Activated CD4-positive, alpha-beta T cell treated with anti-CD3 and anti-CD28 coated beads, Interleukin-2, amount 50 U/mL, for 4 hours (primary cell): ENCODE data around the gene DAB2IP.

Experiments
- DNase-seq, 2 experiments: peaks; one replicate each; pipeline ENCODE4 v3.0.0-alpha.2; 2020

DAB2IP gene

DNA sequence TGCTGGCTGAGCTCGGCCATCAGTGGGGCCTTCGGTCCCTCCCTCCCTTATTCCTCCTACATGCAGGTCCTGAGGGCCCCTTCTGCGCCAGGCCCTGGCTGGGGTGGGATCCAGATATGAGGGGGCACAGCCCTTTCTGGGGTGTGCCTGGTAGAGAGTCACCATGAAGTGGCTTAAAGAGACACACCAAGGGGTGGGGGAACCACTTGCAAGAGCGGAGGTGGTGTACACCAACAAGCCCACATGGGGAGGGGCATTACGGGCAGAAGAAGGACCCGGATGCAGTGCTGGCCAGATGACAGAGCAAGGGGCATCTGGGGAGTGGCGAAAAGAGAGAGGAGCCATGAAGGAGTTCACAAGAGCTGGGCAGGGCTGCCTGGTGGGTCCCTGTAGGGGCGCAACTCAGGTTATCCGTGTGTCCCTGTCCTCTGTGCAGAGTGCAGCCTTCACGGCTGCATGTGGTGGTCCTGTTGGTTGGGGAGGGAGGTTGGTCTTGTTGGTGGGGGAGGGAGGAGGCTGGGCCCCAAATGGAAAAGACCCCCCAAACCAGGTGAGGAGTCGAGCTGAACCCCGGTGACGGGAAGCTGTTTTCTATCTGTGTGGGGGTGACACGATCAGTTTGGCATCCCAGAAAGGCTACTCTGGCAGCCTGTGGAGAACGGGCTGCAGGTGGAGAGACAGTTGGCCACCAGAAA lies 158.1 kb downstream of the DAB2IP start:
- no peak for DNase-seq

GRCh38 chr9:121810489-121810888 lies 159.1 kb downstream of the DAB2IP start:
- DNase-seq, result no peak

DNA sequence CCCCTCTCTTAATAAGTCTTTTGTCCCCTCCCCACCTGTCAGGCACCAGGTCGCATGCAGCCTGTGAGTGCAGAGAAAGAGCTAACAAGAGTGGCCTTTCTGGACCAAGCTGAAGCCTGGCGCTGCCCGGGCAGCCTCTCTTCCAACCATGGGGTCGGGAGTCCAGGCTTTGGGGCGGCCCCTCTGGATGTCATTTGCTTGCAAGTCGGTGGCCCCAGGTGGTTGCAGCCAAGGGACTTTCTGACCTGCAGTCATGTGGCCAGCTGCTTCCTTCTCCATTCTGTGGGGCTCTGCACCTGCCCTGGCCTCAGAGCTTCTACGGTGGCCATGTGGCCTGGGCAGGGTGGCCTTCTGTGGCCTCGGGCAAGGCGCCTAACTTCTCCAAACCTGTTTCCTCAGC lies 159.7 kb downstream of the DAB2IP start:
- no peak for DNase-seq

DNA sequence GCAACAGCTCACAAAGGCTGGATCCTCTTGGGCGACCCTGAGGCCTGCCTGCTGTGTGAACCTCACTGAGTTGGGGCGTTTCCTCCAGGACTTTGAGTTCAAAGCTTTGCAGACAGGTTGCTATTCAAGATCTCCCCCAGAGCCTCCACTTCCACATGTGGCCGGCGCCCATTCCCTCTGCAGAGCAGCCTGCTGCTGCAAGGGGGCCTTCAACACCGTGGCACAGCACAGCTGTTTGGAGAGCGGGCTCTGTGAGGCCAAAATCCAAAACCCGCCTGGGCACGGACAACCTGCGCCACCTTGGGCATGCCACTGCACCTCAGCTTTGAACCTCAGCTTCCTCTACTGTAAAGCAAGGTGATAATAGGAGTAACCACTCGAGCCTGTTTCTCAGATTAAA lies 160.3 kb downstream of the DAB2IP start:
- no peak for DNase-seq

DNA sequence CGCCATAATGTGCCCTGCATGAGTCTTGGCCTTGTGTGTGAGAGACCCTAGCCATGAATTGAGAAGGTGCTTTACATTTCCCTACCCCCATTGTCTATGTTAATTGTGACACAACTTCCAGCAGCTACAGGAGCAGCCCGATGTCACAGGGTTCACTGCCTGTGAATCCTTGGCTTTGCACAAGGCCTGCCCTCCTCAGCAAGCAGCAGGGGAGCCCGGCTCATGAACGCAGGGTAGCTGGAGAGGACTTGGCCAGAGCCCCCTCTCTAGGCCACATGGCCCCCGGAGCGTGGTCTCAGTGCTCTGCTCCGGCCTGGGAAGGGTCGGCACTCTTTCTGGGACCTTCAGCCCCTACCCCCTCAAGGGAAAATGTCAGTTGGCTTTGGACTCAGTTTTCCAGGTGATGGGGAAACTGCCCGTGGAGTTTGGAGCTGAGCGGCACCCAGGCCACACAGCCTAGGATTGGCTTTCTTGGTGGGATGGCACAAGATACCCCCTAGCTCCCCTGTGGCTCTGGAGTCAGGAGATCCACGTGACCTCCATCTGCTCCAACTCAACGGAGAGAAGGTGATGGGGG lies 160.8 kb downstream of the DAB2IP start:
- DNase-seq, result no peak

DNA sequence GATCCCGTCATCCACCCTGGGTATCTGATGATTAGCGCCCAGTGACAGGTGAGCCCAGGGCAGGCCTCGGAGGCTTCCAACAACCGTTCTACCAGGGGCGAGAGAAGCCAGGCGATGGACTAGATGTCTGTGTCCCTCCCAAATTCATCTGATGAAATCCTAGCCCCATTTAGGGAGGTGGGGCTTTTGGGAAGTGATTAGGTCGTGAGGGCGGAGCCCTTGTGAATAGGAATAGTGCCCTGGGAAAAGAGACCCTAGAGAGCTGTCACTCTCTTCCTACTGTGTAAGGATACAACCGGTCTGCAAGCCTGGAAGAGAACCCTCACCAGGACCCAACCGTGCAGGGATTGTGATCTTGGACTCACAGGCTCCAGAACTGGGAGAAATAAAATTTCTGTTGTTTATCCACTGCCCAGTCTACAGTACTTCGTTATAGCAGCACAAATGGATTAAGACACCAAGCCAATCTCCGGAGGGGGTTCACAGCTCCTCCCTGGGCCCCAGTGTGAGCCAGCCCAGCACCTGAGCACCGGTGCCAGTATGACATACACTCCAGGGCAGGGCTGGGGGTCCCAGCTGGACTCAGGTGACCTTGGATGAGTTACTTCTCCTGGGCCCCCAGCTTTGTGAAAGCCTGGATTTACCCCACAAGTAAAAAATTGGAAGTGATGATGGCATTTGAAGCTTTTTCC lies 162.2 kb downstream of the DAB2IP start:
- no peak for DNase-seq

DNA sequence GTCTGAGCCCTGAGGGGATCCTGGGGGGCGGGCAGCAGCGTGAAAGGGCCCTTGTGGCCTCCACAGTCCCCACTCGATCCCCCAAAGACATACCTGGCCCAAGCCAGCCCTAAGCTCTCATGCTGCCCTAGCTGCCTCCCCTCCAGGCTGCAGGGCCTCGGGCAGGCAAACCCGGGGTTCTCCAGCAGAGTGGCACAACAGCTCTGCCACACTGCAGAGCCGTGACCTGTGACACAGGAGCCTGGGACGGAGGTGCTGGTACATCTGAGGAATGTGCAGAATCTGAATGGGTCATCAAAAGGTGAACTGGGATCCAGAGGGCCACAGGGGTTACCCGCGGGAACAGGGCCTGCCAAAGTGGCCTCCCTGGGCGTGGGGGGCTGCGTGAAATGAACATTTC lies 163.2 kb downstream of the DAB2IP start:
- no peak for DNase-seq

DNA sequence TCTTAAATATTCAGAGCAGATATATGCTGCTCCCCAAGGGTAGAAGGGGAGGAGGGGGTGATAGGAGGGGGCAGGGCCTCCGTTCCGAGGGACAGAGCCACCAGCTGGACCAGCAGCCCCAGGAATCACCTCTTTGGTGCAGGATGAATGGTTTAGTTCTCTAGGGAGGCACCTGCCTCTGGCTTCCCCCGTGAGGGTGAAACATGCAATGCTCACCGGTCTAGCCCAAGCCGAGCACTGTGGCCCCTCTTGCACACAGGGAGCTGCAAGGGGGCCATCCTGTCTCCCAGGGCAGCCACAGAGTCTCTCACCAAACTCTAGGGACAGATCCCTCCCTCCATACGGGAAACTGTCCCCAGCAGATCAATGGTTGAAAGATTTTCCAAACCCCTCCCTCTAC lies 163.7 kb downstream of the DAB2IP start:
- DNase-seq, result no peak

DNA sequence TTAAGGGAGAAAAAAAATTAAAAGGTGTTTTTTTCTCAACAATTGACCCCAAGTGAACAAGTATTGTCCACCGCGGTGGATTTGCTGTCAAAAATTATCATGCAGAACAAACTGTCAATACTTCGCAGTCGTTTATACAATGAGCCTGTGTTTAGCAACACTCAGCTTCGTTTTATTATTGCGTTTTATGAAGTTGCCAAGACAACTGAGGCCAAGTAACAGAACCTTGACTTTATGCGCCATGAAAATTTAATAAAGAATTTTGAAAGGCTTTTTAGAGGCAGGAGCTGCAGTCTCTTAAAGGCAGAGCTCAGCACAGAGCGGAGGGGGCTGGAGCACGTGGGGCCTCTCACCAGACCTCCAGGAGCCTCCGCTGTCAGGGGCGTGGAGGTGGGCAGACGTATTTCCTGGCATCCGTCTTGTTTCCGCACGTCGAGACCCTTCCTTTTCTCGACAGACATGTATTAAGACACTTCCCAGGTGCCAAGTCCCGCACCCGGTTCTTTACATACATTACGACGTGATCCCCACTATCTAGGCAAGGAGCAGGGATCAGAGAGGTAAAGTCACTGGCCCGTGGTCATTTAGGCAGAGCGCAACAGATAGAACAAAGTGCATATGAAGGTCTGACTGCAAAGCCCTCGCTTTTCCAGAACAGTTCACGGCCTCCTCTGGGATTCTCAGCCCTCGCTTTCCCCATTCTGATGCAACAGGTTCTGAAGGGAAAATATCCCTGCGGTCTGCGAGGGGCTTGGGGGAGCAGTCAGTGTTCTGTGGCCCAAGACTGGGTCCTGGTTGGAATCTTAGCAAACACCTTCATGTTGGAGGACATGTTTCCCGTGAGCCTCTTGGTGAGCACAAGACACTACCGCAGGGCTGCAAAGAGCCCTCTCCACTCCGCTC lies 164.4 kb downstream of the DAB2IP start:
- DNase-seq, result no peak

- DNase-seq, result no peak
Measured at GRCh38 chr9:121816449-121816817, 165.0 kb downstream of the DAB2IP start.

DNA sequence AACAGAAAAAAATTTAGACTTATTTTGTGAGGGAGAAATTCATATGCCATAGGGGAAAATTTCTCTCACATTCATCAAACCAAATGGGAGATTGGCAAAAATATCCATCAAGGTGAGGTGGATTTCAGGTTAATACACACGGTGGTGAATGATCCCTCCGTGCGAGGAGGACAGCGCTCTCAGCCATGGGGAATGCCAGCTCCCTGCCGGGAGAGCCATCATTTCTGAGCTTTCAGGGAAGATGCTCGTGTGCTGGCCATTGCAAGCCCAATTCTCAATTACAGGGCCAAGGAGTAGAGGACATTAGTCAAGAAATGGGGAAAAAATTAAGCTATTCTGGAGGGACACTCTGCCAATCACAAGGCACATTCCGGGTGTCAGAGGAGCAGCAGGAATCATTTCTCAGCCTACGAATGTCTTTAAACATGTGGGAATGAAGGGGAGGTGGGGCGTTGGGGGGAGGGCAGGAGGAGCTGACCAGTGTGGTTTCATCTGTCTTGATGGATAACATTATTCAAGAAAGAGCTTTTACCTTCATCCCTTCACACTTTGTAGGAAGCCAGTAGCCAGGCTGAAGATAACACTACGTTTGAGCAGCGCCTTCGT lies 165.5 kb downstream of the DAB2IP start:
- no peak for DNase-seq

DNA sequence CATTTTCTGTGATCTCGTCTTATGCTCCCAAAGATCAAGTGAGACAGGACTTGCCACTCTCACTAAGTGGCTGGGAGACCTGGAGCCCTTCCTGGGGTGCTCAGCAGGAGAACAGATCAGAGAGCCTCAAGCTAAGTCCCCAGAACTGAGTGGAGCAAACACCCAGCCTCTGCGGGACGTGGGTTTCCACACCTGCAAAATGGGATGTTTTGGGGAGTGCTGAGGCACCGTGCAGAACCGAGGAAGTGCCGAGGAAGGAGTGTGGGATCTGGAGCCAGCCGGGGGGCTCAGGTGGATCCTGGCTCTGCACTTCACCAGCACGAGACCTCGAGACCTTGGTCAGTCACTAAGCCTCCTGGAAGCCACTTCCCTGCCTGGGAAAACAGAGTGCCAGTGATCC lies 166.0 kb downstream of the DAB2IP start:
- no peak for DNase-seq

- no peak for DNase-seq
Measured at GRCh38 chr9:121818016-121818661, 166.7 kb downstream of the DAB2IP start.

- DNase-seq, result no peak
Measured at GRCh38 chr9:121818841-121819427, 167.5 kb downstream of the DAB2IP start.

GRCh38 chr9:121819428-121820231 lies 168.2 kb downstream of the DAB2IP start:
- no peak for DNase-seq

GRCh38 chr9:121820286-121821005 lies 169.0 kb downstream of the DAB2IP start:
- no peak for DNase-seq

DNA sequence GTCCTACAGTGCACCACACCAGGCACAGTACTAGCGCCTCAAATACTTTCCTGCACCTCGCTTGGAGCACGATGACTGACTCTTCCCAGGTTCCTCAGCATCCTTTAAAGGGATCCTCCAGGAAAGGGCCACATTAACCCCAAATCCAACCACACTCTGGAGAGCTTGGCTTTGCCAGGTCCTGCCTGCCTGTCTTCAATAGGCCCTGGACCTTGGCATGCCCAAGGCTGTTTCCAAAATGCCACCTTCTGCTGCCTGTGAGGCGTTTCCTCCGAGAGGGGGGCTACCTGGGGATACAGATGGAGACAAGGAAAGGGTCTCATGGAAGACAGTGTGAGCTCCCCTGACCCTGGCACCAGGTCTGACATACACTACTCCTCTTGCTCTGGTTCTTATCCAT lies 169.9 kb downstream of the DAB2IP start:
- DNase-seq, result no peak

- no peak for DNase-seq
Measured at GRCh38 chr9:121822093-121823085, 171.0 kb downstream of the DAB2IP start.
